Measurements from ENCODE around the gene SLC22A1.

DNA sequence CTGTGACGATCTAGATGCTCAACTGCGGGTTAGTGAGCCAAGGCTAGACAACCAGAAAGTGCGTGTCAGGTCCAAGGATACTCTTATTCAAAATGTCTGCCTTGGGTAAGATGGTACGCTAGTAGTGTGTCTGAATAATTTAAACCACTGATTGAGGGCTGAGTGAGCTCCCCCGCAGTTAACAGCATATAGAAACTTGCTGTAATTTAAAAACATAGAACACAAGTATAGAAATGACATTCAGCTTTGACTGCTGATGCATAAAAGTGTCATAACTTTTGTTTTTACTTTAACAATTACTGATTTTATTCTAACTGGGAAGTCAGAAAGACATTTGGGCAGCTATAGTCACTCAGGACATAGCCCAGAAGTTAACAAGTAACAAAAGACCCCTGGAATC is 45.6 kb upstream of the SLC22A1 start:
- TF ChIP-seq, protein P1, sequence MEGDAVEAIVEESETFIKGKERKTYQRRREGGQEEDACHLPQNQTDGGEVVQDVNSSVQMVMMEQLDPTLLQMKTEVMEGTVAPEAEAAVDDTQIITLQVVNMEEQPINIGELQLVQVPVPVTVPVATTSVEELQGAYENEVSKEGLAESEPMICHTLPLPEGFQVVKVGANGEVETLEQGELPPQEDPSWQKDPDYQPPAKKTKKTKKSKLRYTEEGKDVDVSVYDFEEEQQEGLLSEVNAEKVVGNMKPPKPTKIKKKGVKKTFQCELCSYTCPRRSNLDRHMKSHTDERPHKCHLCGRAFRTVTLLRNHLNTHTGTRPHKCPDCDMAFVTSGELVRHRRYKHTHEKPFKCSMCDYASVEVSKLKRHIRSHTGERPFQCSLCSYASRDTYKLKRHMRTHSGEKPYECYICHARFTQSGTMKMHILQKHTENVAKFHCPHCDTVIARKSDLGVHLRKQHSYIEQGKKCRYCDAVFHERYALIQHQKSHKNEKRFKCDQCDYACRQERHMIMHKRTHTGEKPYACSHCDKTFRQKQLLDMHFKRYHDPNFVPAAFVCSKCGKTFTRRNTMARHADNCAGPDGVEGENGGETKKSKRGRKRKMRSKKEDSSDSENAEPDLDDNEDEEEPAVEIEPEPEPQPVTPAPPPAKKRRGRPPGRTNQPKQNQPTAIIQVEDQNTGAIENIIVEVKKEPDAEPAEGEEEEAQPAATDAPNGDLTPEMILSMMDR (IDR thresholded peaks at IDR 0.05 in 2 of 3, conservative IDR thresholded peaks at IDR 0.05 in 1 of 3; ENCODE audit: borderline replicate concordance in 1 of 3, insufficient read depth in 1 of 3, low read depth in 2 of 3, low read length in 2 of 3), result no peak
- TF ChIP-seq RAD21 (IDR thresholded peaks at IDR 0.05; ENCODE audit: low read depth), result no peak
- no peak for TF ChIP-seq EZH2phosphoT487 (IDR thresholded peaks at IDR 0.05; ENCODE audit: borderline replicate concordance)
- TF ChIP-seq ELF1 (IDR thresholded peaks at IDR 0.05; ENCODE audit: borderline replicate concordance, low read depth), result no peak
- TF ChIP-seq, protein P2, sequence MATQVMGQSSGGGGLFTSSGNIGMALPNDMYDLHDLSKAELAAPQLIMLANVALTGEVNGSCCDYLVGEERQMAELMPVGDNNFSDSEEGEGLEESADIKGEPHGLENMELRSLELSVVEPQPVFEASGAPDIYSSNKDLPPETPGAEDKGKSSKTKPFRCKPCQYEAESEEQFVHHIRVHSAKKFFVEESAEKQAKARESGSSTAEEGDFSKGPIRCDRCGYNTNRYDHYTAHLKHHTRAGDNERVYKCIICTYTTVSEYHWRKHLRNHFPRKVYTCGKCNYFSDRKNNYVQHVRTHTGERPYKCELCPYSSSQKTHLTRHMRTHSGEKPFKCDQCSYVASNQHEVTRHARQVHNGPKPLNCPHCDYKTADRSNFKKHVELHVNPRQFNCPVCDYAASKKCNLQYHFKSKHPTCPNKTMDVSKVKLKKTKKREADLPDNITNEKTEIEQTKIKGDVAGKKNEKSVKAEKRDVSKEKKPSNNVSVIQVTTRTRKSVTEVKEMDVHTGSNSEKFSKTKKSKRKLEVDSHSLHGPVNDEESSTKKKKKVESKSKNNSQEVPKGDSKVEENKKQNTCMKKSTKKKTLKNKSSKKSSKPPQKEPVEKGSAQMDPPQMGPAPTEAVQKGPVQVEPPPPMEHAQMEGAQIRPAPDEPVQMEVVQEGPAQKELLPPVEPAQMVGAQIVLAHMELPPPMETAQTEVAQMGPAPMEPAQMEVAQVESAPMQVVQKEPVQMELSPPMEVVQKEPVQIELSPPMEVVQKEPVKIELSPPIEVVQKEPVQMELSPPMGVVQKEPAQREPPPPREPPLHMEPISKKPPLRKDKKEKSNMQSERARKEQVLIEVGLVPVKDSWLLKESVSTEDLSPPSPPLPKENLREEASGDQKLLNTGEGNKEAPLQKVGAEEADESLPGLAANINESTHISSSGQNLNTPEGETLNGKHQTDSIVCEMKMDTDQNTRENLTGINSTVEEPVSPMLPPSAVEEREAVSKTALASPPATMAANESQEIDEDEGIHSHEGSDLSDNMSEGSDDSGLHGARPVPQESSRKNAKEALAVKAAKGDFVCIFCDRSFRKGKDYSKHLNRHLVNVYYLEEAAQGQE (IDR thresholded peaks at IDR 0.05; ENCODE audit: low read depth), result no peak
